HG02759 (cell line): Measurements from ENCODE around the gene HEPACAM.

ENCODE experiments used
- ATAC-seq: cut with Tn5 transposase; IDR thresholded peaks from one replicate; pipeline ENCODE4 v1.9.1; 2021; ENCODE audit warnings: mild to moderate bottlenecking, moderate library complexity; ENCODE audit not compliant: unreplicated experiment

HEPACAM gene

DNA sequence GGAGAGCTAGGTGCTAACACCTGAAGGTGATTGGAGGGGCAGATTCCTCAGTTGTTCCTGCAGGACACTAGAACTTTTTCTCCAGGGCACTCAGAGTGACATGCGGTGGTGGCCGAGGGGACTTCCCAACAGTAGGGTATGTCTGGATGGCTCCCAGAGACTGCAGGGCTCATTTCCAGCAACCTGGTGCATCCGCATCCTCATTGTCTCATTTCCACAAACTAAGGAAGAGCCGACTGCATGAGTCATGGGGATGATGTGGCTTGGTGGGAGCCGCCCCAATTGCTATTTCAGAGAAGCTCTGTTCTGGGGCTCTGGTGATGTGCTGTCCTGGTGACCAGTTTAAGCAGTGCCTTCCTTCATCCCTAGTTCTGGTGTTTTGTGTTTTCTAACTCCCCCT, 35.4 kb downstream of the HEPACAM start:
- ATAC-seq: no peak

DNA sequence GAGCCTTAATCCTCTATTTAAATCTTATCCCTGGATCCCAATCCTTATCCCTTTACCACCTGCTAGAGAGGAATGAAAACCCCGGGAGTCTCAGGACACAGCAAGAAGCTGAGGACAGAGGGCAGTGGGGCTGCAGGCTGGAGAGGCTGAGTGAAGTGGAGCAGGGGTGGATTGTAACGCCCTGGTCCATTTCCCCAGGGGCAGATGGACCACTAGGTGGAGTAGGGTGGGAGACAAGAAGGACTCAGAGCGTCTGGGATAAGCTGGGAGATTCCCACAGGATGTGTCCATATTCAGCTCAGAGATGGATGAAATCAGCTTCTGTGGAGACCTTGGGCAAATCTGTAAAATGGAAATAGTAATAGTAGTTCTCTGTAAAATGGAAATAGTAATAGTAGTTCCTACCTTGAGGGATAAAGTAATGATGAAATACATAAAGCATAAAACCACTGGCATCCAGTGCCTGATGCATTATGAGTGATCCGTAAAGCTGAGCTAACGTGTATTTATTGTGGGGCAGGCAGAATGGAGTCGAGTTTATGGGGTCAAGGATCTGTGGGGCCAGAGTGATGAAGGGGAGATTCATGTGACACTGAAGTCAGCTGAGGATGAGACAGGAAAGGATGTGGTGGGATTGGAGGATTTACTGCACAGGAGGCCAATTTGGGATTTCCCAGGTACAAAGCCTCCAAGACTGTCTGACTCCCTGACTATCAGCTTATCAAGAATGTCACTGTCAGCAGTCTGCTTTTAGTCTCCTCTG, 36.3 kb downstream of the HEPACAM start:
- no peak for ATAC-seq

DNA sequence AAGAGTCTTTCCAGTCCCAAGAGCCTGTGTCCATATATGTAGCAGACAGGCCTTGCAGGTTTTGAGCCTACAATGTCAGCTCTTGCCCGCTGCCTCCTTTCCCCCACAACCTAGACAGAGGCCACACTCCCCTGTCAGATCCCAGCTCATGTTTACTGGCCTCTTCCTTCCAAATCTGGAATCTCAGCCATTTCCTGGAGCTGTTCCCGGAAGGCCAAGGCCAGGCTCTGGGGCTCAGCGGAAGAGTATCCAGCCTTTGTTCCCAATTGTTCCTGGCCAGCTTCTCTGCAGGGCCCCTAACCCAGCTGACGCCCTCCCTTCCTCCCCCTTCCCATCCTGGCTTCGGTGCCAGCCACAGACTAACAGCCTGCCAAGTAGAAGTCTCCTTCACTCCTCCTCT, 37.1 kb downstream of the HEPACAM start:
- no peak for ATAC-seq

DNA sequence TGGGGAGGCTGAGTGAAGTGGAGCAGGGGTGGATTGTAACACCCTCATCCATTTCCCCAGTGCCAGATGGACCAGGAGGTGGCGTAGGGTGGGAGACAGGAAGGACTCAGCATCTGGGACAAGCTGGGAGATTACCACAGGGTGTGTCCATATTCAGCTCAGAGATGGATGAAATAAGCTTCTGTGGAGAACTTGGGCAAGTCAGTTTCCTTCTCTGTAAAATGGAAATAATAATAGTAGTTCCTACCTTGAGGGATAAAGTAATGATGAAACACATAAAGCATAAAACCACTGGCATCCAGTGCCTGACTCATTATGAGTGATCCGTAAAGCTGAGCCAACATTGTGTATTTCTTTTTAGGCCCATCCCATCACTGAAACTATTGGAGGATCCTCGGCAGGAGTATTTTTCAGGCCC, 37.6 kb downstream of the HEPACAM start:
- ATAC-seq: no peak

DNA sequence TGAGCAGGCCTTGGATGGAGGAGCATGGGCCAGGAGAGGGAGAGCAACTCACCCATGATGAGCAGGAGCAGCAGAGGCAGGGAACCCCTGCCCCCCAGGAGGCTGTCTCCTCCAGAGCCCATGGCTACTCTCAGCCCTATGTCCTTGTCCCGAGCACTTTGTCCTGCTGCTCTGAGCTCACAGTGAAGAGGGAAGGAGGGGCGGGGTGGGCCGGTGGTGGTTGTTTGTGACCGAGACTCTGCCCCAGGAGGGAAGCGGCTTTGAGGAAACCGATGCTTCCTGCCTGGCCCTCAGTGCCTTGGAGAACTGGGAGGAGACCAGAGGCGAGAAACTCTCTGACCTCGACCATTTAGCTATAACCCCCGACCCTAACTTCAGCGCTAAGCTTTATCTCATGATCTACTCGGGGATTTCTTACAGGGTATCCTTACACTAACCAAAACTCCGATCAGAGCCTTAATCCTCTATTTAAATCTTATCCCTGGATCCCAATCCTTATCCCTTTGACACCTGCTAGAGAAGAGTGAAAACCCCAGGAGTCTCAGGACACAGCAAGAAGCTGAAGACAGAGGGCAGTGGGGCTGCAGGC, 38.1 kb downstream of the HEPACAM start, which contains the start of gene ROBO4:
Gene ROBO4, minus strand, starts transcription at position 192 of the 589 bp plus-strand sequence. Its CDS starts 70 bp downstream, at position 122.
- ATAC-seq: no peak

DNA sequence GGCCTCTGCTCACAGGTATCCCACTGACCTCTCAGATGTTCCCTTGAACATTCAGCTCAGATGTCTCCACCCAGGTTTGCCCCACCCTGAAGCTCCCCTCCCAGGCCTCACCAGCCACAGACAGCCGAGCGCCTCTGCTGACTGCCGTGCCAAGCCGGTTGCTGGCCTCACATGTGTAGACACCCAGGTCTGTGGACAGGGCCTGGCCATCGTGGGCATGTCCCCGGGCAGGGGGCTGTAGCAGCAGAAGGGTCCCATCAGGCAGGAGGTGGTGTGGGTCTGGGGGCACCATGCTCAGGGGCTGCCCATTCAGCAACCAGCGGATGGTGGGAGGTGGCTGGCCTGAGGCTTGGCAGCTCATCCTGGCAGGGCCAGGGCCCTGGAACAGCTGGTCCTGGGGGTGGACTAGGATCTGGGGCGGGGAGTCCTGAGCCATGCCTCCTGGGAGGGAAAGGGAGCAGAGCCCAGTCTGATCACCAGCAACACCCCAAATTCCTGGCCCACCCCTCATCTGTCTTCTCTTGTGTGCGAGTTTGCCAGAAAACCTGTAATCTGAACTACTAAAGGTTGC, 38.9 kb downstream of the HEPACAM start:
- ATAC-seq: no peak

DNA sequence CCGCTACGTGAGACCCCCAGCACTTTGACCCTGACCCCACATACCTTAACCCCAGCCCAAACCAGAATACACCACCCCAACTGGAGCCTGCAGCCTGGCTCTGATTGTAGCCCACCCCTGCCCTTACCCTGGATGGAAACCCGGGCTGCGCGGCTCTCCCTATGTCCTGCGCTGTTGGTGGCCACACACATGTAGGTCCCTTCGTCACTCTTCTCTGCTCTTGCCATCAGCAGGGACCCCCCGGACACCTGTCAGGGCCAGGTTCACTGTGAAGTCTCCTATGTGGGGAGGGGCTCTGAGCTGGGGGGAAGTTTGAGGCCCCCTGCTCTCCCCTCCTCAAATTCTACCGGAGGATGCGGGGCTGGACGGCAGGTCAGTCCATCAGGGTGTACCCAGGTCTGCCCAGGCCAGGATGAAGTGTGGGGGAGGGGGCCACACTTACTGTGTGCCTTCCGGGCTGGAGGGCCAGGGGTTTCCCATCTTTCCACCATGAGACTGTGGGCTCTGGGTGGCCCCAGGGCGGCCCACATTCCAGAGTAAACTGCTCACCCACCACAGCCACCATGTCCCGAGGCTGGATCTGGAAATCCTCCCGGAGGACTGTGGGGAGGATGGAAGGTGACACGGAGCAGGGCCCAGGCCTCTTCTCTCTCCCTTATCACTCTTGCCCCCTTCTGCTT, 39.6 kb downstream of the HEPACAM start:
- no peak for ATAC-seq

DNA sequence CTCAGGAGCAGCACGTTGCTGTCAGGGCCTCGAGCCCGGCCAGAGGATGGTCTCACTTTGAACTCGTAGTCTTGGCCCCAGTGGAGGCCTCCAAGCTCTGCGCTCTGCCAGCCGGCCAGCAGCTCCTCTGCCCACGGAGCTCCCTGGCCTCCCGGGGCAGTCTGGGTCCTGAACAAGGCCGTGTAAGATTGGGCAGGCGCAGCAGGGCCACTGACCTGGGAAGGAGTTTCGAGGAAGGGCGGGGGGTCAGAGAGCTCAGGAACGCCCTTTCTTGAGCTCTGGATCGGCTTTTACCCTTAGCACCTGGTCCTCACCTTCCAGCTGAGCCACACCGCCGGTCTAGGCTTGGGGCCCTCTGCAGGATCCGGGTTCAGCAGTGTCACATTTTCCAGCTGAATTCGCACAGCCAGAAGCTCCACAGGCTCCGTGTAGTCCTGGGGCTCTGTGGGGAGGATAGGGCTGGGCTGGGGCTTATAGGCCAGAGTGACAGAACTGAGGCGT, 40.3 kb downstream of the HEPACAM start:
- ATAC-seq: no peak

DNA sequence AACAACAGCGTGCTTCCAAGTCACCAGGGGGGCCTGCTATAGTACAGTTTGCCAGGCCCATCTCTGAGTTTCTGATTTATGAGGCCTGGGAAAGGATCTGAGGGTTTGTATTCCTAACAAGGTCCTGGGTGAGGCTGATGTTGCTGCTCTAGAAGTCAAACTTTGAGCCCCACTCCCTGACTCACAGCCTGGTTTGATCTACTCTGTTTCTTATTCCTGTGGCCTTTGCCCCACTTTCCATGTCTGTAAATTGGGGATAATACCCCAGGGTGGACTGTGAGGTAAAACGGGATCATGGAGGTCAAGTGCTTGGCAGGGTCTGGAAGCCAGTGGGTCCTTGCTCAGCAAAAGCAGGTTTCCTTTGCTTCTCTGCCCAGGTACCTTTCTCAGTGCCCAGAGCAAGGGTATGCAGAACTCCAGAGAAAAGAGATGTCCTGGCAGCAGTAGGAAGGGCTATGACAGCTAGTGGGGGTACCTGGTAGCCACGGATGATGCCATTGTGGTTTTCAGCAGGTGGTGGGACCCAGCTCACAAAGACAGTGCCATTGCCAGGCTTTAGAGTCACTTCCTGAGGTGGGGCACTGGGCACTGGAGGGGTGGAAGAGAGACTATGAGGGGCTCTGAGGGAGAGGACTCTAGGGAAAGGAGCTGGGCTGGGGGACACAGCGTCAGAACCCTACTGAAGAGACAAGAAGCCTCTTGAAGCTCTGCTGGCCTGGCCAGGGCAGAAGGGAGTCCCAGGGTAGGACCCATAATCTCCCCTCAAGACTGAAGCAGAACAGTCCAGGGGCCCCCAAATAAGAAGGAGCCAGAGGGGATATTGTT, 41.0 kb downstream of the HEPACAM start:
- no peak for ATAC-seq

DNA sequence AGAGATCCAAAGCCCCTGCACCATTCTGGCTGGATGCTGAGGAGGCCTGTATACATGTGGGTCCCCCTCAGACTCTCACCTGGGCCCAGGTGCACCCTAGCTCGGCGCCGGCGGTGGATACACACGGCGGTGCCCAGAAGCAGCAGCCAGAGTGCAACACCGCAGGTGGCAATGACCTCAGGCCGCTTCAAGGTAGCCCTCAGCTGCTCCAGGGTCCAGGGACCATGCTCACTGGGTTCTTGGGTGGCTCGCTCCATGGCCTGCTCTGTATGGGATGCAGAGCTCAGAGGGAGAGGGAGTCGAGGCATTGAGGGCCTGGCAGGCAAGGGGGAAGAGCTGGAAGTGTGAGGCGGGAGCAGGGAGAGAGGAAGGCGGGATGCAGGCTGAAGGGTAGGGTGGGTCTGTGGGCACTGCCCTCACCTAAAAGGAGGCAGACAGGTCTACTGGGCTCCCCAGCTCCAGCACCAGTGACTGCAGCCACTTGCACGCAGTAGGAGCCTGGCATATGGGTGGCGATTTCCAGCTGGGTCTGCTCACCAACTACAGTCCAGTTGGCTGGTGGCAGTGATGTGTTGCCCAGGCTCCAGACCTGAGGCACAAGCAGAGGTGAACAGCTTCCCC, 42.0 kb downstream of the HEPACAM start:
- no peak for ATAC-seq

DNA sequence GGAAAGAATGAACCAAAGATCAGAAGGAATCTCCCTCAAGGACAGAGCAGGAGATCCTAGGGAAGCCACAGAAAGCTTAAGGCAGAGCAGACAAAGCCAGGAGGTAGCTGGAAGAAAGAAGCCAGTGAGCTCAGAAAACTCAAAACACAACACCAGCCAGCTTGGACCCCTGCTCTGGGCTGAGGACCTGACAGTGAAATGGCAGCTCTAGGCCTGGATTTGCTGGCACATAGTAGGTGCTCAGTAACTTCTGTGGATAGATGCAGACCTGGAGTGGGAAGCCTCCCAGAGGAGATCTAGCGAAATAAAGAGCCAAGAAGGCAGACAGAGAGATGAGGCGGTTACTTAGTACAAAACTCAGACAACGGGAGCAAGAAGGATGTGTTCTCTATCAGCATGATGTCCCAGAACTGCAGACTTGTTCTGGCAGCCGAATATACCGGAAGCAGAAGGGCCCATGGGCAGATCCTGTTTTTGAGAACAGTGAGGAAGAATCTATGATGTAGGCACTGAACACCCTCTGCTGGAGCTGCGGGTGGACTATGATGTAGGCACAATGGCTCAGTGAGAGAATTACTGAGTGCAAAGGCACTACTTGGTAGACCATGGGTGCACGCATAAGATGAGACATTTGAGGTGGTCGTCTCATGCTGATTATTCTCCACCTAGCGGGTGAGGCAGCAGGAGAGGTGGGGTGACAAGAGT, 42.9 kb downstream of the HEPACAM start:
- ATAC-seq: no peak

DNA sequence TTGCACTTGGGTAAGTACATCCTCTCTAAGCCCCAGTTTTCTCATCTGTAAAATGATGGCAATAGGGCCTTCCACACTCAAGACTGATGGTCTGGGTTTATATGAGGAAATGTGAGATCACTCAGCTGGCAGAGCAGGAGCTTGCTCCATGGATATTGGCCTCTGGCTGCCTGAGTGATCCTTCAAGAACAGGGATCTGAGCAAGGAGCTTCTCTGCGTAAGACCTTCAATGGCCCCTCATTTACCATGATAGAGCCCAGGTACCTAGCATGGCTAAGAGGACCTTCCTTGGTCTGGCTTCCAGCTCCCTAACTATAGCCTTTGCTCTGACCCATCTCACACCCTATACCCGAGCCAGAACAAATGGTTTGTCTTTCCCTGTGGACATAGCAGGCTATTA, 43.7 kb downstream of the HEPACAM start:
- no peak for ATAC-seq

DNA sequence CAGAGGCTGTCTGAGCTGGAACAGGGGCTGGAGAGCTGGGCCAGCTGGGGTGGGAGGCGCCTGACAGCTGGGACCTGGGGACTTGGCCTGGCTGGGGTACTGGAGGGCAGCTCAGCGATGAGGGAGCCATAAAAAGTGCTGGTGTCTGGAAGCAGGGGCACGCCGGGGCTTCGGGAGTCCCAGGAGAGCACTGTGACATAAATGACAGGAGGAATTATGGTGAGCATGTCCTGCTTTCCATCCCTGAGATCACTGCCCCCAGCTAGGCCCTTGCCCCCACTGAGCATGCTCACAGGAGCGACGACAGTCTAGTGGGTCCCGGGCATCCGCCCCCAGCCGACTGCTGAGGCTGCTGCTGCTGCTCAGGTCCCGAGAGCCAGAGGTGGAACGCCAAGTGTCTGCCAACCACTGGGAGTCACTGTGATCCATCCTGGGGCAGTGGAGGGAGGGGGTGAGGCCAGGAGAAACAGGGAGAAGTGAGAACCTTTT, 44.4 kb downstream of the HEPACAM start:
- ATAC-seq: no peak

DNA sequence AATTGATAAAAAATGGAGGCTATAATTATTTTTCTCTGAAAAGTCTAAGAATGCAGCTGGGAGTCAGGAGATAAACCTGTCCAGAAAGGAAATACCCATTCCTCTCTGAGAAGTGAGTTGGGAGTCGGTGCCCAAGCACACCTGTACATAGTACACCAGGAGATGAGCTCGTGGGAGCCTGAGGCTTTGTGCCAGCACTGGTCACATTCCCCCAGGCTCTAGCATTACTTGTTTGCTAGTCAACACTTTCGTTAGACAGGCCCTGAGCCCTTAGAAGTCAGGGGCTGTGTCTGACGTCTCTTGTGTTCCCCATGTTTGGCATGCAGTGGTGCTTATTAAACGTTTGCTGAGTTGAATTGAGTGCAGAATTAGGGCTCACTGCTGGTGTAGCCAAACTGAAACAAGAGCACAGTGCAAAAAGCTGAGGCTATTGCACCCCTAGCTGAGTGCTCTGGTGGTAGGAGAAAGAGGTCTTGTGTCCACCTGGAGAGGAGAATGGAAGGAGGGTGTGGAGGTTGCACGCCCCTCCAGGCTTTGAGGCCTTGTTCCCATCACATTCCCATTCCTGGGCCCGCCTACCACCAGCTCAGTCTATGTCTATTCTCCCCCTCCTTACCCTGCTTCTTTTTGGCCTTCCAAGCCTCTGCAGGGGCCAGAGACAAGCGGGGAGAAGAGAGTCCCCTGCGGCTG, 45.0 kb downstream of the HEPACAM start:
- ATAC-seq: no peak

DNA sequence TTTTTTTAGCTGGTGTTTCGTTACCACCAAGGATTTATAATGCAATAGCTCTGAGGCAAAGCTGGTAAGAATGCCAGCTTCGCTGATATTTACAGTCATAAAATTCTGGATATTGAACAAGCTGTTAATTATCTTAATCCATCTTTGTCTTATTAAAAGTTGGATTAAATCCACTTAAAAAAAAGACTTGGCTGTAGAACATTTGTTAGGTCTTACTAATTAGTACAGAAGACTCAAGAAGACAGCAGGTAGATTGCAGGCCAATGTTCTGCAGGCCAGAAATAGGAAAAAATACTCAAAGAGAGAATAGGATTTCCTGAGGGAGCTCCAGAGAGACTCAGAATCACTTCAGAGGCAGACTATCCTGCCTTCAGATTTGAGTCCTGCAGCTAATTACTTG, 45.7 kb downstream of the HEPACAM start:
- no peak for ATAC-seq

DNA sequence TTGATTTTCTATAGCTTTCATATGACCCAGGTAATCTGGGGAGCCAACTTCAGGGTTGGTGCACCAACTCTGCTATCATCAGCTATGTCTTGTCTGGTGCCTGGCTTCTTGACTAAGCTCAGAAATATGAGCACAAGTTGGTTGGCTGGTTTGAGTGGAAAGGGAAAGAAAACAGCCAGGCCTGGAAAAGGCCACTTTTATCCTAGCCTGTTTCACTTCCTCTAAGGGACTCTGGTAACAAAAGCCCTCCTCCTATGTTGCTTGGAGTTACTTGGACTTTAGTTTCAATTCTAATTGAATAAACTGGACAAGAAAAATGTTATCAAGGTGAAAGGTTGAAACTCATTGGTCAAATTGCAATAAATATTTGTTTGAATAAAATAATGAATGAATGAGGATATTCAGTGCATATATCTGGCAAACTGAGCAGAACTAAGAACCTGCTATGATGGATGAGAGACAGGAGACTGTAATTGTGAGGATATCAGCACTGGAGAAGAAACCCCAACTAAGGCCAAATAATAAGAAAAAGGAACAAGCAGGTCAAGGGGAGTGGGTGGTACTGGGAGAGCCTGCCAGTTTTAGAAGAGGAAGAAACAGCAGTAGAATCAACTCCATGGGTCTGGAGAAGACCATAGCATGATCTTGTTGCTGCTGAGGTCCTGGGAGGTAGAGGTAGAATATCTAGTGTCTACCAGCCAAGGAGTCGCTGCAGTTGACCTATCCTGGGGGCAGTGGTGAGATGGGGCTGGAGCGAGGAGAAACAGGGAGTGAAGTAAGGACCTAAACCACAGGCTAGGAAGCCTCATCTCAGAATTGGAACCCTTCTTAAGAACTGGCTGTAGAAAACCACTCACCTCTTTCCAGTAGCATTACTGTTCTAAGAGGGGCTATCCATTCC, 46.4 kb downstream of the HEPACAM start:
- ATAC-seq: no peak

DNA sequence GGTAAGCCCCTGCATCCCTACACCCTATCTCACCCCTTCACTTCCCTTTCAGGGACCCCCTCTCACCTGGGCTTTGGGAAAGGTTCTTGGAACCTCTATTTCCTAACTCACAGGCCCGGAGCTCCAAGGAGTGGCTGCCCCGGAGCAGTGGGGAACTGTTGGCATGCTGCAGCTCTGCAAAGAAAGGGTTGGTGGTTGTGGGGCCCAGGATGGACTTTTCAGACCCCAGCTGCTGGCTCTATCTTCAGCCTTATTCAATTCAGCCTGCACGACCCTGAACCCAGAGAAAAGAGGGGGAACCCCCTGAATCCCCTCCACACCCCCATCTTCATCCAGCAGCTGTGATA, 48.2 kb downstream of the HEPACAM start:
- no peak for ATAC-seq
